SJCRH30 (cell line): ENCODE measurements around the gene ZDHHC8. TPM values are rescaled to one million over a fixed set of nuclear protein-coding genes. Genes with fewer than 3 reads are reported as not detected.

ENCODE experiments used
- DNase-seq, 2 experiments: peaks; one replicate each; pipeline ENCODE4 v3.0.0-alpha.2; 2015 to 2020
- H3K27ac ChIP-seq: fragments of 250-450 bp; sonication (Bioruptor Pico); 2 replicates; pipeline ENCODE4 v1.5.1; 2020; ENCODE audit warnings: mild to moderate bottlenecking, moderate library complexity
- H3K27me3 ChIP-seq: fragments of 250-450 bp; sonication (Bioruptor Pico); 2 replicates; pipeline ENCODE4 v1.5.1; 2020; ENCODE audit warnings: mild to moderate bottlenecking, moderate library complexity
- H3K36me3 ChIP-seq: fragments of 250-450 bp; sonication (Bioruptor Pico); 2 replicates; pipeline ENCODE4 v1.5.1; 2020; ENCODE audit warnings: mild to moderate bottlenecking, moderate library complexity
- H3K4me1 ChIP-seq: fragments of 250-450 bp; sonication (Bioruptor Pico); 2 replicates; pipeline ENCODE4 v1.5.1; 2020; ENCODE audit warnings: mild to moderate bottlenecking, moderate library complexity
- H3K4me3 ChIP-seq: fragments of 250-450 bp; sonication (Bioruptor Pico); 2 replicates; pipeline ENCODE4 v1.5.1; 2020; ENCODE audit warnings: mild to moderate bottlenecking, moderate library complexity
- H3K9me3 ChIP-seq: fragments of 250-450 bp; sonication (Bioruptor Pico); replicated peaks from 2 replicates; pipeline ENCODE4 v1.5.1; 2020; ENCODE audit warnings: mild to moderate bottlenecking, moderate library complexity
- total RNA-seq: library from RNA; depleted of rRNA; stranded (reverse); fragments of >200 nt; shearing (Covaris generic); gene quantifications from 2 replicates; pipeline ENCODE4 v1.2.3, GENCODE V29; 2014

The ZDHHC8 gene
- total RNA-seq, 1 experiment from 2014 or later = 16.4 TPM

DNA sequence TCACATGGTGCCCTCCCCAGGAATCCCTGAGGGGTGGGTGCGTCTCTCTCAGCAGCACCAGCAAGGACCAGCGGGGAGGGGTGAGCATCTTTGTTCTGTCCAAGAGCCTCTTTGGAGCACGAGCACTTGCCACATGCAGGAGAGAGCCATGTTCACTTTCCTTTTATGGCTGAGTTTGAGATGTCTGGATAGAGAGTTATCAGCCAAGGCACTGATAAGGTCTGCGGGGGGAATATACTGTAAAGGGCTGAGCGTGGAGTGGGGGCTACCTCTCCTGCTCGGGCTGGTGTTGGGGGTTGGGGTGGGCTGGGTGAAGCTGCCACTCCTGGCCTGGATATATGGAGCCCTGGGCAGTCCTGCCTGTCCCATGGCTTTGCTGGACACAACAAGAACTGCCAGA lies 54.1 kb downstream of the ZDHHC8 start:
- Histone ChIP-seq H3K9me3 (no peaks in the 10 kb centered on the region), H3K27ac (no peak overlapping the region), H3K4me1 (no peaks in the 10 kb centered on the region), H3K4me3 (no peak overlapping the region), H3K36me3 (no peaks in the 10 kb centered on the region), H3K27me3 (peaks cover 4% of the 10 kb centered on the region)
- DNase-seq = no peak

DNA sequence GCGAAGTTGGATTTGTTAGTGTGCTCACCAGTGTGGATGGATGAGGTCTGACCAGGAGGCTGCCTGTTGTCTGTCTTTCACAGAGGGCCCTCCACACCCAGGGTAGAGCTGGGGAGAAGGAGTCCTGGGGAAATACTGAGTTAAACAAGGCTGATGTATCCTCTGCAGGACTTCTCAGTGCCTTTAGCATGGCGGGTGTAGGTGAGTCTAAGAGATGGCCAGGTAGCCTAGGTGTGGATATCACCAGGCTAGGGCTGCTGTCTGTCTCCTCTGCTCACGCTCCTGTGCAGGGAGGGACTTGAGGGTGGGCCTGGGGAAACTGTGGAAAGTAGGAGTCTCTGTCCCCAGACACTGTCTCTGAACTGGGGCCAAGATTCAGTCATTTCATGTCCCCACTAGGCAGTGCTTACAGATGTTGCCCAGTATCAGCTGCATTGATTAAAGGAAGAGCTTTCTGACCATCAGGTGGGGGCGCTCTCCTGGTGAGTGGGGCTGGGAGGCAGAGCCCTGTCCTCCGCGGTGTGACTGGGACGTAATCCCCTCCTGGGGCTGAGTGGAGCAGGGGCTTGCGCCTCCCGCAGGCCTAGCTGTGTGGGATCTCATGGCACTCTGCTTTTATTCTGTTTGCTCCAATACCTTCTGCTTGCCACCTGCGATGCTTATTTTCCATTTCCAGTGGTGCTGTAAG lies 54.7 kb downstream of the ZDHHC8 start:
- no peaks in the 10 kb centered on the region for H3K4me1 ChIP-seq
- no peak for DNase-seq
- H3K4me3 ChIP-seq = no peak overlapping the region
- H3K27ac ChIP-seq = no peak overlapping the region
- no peaks in the 10 kb centered on the region for H3K9me3 ChIP-seq
- H3K27me3 ChIP-seq = peaks cover 3% of the 10 kb centered on the region; the same call in 1 of the 2 replicates
- H3K36me3 ChIP-seq = no peaks in the 10 kb centered on the region

DNA sequence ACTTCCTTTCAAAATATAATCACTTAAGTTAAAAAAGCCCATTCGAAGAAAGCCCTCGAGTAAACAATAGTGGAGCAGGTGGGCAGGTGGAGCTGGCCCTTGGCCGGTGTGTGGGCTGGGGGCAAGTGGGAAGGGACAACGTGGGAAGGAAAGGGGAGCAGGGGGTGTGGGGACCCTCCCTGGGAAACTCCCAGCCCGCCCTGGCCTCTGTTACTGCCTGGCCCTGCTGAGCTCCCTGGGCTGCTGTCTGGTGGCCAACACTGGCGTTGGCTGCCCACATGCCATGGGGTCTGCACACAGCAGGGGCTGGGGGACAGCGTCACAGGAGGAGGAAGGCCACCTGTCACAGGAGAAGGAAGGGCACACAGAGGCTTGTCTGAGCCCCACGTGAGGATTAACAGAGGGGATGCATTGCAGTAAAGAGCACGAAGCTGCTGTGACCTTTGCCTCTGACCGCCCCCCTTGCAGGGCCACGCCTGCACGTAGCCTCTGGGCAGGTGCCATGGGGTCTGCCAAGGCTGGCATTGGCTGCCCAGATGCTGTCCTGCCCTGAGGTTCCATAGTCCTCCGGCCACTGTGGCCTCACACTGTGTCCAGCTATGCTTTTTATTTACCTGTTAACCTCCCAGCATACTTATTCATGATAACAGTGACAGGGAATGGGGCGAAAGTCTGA lies 55.4 kb downstream of the ZDHHC8 start:
- Histone ChIP-seq H3K4me3 (no peak overlapping the region), H3K9me3 (no peaks in the 10 kb centered on the region), H3K36me3 (no peaks in the 10 kb centered on the region), H3K4me1 (no peaks in the 10 kb centered on the region), H3K27ac (no peak overlapping the region), H3K27me3 (peaks cover 3% of the 10 kb centered on the region; the same call in 1 of the 2 replicates)
- no peak for DNase-seq

DNA sequence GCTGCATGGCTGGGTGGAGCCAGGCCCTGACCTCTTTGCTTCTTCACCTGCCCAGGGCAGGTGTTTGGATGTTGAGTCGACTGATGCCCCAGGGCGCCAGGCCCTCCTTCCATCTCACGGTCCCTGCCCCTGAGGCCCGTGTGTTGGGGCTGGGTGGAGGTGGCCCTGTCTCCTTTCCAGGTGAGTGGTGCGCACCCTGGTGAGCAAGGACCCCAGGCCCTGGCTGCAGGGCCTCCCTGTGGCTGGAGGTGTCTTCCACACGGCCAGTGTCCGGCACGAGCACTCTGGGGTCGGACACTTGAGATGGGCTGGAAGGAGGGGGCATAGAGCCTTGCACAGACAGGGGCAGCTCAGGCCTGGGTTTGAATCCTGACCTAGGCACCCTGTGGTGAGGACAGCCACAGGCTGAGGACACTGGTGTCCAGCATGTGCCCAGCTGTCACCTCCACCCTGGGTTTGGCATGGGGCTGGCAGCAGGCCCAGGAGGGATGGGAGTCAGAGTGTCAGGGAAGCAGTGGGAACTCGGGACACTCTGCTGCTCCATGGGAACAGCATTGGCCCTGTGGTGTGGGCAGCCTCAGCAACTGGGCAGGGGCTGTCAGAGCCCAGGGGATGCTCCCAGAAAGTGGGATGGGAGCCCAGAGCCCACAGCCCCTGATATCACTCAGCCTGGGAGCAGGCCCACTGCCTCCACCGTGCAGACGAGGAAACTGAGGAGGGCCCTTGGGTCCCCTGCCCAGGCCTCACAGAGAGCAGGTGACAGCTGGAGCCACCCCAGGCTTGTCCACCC lies 56.4 kb downstream of the ZDHHC8 start:
- DNase-seq = no peak
- Histone ChIP-seq H3K27me3 (peaks cover 3% of the 10 kb centered on the region), H3K36me3 (no peaks in the 10 kb centered on the region), H3K27ac (no peak overlapping the region), H3K4me1 (no peaks in the 10 kb centered on the region), H3K9me3 (no peaks in the 10 kb centered on the region), H3K4me3 (no peak overlapping the region)

DNA sequence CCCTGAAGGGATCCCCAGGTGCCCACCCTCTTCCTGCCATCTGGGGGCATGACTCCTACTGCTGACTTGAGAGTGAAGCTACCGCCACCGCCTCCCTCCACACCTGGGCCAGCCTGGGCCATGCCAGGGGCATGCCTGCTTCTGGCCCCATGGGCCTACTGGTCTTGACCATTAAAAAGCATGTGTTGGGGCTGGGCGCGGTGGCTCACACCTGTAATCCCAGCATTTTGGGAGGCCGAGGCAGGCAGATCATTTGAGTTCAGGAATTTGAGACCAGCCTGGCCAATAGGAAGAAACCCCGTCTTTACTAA lies 56.9 kb downstream of the ZDHHC8 start:
- Histone ChIP-seq H3K4me3 (no peak overlapping the region), H3K4me1 (no peaks in the 10 kb centered on the region), H3K9me3 (no peaks in the 10 kb centered on the region), H3K36me3 (no peaks in the 10 kb centered on the region), H3K27ac (no peak overlapping the region), H3K27me3 (peaks cover 7% of the 10 kb centered on the region)
- no peak for DNase-seq

DNA sequence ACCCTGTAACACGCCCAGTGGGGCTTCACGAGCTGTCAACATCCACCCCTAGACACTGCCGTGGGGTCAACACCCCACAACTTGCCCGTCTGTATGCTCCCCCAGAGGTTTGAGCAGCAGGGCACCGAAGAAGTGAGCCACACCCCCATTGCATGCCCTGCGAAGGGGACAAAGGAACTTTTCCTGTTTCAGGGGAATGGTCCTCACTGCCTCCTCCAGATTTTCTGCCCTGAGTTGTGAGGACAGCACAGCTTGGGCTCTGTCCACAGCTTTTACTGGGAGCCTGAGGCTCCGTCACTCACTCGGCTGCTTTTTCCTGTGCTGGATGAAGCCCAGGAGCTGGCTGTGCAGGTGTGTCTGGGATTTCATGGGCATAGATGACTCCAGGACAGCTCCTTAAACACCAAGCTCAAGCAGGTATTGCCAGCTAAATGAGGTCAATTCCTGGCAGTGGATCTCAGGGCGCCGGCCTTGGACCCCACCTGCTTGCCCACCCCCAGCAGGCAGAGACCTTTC lies 59.5 kb downstream of the ZDHHC8 start:
- H3K36me3 ChIP-seq = no peaks in the 10 kb centered on the region
- H3K9me3 ChIP-seq = no peaks in the 10 kb centered on the region
- H3K27me3 ChIP-seq = peaks cover 28% of the 10 kb centered on the region
- no peak for DNase-seq
- H3K4me3 ChIP-seq = no peak overlapping the region
- H3K27ac ChIP-seq = no peak overlapping the region
- H3K4me1 ChIP-seq = no peaks in the 10 kb centered on the region

DNA sequence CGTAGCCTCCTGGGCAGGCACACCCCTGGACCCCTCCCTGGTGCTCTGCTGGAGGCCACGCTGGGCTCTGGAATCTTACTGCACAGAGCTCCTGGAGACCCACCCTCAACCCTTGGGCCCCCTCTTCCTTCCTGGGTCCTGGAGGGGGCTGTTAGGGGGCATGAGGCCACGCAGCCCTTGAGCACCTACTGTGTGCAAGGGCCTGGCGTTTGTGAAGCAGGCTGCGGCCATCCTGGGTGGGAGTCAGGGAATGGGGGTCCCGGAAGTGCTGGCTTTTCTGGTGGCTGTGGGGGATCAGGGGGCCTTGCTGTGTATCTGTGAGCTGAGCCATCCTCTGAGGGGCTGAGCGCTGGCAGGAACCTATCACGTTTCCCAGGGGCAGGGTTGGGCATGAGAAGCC lies 60.2 kb downstream of the ZDHHC8 start:
- DNase-seq = no peak
- Histone ChIP-seq H3K4me3 (no peak overlapping the region), H3K27me3 (peaks cover 33% of the 10 kb centered on the region), H3K27ac (no peak overlapping the region), H3K9me3 (no peaks in the 10 kb centered on the region), H3K4me1 (no peaks in the 10 kb centered on the region), H3K36me3 (no peaks in the 10 kb centered on the region)

DNA sequence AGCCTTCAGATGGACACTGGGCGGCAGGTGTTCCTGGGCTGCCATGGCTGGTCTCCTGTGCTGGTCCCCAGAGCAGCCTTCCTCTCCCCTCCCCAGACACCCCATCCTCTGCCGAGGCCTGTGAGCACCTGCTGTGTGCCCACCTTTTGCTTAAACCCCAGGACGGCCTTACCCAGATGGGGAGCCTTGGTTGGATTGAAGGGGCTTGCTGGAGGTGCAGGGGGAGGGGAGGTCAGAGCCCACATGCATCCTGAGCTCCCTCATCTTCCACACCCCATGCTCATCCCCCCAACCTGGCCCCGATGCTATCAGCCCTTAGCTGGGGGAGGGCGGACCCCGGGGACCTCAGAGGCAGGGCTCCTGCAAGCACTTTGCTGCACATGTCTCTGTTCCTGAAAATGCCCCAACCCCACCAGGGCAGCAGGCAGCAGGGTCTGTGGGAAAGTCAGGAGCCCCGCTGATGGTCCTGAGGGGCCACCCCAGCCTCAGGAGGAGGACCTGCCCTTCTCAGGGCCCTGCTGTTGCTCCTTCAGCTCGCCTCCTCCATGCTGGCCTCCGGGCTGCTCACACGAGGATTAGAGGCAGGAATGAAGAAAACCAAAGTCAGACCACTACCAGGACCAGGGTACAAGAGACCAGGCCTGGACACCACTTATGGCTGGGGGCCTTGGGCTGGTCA lies 60.8 kb downstream of the ZDHHC8 start:
- H3K27ac ChIP-seq = no peak overlapping the region
- H3K4me1 ChIP-seq = no peaks in the 10 kb centered on the region
- H3K4me3 ChIP-seq = no peak overlapping the region
- no peak for DNase-seq
- no peaks in the 10 kb centered on the region for H3K9me3 ChIP-seq
- H3K36me3 ChIP-seq = no peaks in the 10 kb centered on the region
- H3K27me3 ChIP-seq = peaks cover 35% of the 10 kb centered on the region

DNA sequence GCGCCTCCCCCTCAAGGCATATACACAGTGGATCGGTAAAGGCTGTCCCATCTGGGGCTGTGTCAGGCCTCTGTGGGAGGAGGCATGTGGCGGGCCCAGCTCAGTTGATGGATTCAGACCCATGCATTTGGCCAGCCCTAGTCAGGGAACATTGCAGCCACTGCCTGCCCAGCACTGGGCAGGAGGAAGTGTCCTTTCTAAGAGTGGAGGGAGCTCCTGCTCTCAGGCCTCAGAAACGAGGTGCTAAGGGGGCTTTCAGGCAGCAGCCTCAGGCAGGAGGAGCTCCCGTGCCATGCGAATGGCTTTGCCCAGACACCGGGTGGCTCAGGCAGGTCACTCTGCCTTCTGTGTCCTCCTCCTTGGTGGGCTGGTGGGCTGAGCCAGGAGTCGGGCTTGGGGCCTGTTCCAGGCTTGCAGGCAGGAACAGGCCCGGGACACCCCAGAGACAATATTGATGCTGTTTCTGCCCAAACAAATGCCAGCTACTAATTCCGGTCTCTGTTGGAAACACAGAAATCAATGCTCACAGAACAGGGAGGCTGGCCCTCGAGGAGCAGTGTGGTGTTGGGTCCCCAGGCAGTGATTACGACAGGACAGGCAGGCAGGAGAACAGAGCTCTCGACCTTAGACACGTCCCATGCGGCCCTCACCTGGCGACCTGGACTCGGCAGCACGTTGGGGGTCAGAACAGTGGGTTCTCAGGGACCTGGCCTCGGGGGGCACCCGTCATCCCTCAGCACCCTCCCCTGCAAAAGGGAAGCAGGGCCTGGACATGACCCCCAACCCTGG lies 61.6 kb downstream of the ZDHHC8 start:
- no peaks in the 10 kb centered on the region for H3K9me3 ChIP-seq
- no peak overlapping the region for H3K4me3 ChIP-seq
- DNase-seq = no peak
- no peak overlapping the region for H3K27ac ChIP-seq
- no peaks in the 10 kb centered on the region for H3K36me3 ChIP-seq
- peaks cover 39% of the 10 kb centered on the region for H3K27me3 ChIP-seq
- H3K4me1 ChIP-seq = no peaks in the 10 kb centered on the region

DNA sequence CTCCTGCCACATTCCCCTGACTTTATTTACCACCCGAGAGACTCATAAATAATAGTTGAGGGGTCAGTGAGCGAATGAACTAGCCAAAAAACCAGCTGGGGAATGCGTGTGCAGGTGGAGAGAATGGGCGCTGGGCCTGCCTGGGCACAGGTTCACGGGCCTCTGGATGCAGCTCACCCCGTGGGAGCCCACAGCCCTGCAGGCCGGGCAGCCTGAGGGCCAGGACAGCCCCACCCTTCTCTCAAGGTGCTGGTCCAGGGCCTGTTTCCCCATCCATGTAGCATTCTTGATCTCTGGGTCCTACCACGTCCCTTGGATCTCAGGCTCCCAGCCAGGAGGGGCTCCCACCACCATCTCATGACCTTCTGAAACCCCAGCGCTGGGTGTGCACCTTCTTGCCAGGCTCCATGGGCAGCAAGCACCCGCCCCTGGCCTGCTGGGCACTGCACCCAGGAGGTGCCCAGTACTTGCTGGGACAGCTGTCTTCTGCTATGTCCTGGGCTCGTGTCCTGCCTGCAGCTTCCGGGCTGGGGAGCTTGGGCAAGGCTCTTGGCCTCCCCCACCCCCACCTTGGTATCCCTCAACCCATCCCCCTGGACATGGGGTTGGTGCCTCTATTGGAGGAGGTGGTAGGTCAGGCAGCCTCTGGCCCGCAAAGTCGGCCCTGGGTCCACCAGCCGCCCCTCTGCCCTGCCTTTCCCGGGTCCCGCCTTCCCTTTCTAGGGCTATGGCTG lies 62.3 kb downstream of the ZDHHC8 start:
- Histone ChIP-seq H3K36me3 (no peaks in the 10 kb centered on the region), H3K4me3 (no peak overlapping the region), H3K4me1 (no peaks in the 10 kb centered on the region), H3K27me3 (peaks cover 41% of the 10 kb centered on the region), H3K9me3 (no peaks in the 10 kb centered on the region), H3K27ac (no peak overlapping the region)
- DNase-seq = no peak

DNA sequence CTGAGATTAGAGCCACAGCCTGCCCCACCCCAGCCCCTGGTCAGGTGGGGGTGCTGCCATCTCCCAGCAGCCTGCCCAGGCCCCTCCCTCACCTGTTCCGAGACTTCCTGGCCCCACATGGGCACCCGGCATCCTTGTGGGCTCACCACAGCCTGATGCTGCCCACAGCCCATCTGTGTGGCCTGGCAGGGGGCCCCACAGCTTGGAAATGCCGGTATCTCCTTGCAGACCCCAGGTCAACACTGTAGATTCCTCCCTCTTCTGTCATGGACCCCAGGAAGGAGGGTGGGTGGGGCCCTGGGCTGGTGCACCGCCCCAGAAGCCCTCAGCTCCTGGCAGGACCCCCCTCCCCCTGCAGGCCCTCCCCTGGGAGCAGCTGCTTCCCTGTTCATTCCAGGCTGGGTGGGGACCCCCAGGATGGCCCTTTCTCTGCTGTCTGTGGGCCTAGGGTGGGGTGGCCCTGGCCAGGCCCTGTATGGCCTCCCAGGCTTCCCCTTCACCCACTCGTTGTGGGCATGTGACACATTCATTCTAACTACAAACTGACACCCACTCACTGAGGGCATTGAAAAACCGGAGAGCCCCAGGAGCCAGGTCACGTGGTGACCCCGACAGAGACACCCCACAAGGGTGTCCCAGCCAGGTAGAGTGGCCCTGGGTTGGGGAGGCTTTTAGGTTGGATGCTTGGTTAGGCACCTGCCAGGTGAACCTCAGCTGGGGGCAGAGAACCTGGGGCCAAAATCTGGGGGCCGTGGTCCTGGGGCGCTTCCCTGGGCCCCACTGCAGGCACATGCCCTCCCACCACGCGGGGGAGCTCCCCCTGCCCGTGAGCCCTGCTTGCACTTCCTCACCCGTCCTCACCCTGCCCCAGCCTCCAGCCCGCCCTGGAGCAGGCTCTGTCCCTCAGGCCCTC lies 63.3 kb downstream of the ZDHHC8 start:
- no peak for DNase-seq
- H3K4me1 ChIP-seq = no peaks in the 10 kb centered on the region
- H3K9me3 ChIP-seq = no peaks in the 10 kb centered on the region
- no peak overlapping the region for H3K4me3 ChIP-seq
- H3K27ac ChIP-seq = no peak overlapping the region
- no peaks in the 10 kb centered on the region for H3K36me3 ChIP-seq
- H3K27me3 ChIP-seq = peaks cover 50% of the 10 kb centered on the region

DNA sequence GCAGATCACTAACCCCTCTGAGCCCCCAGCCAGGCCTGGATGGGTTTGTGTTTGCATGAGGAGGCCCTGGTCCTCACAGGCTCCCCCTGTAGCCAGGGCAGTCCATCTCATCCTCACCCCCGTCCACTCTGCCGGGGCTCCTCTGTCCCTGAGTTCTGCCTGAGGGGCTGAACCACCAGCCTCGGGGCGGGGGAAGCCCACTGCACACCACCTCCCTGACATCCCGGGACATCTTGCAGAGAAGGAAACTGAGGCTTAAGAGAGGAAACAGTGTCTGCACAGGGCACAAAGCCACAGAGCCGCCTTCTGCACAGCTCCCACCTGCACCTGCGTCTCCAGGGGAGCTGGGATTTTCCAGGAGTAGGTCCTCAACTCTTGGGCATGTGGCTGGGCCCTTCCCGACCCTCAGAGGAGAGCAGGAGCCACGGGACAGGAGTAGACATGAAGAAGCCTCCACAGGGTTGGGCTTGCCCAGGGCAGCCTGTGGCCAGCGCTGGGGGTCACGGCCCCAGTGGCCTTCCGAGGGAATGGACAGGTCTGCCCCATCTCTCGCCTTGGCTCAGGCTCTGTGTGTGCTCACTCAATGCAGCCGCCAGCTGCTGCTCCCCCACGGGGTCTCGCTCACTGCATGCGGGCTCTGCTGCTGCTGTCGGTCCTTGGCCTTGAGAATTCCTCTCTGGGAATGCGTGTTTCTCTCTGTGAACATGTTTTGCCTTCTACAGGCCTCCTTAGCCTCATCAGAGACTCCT lies 64.7 kb downstream of the ZDHHC8 start:
- no peak overlapping the region for H3K27ac ChIP-seq
- no peaks in the 10 kb centered on the region for H3K36me3 ChIP-seq
- no peak overlapping the region for H3K4me3 ChIP-seq
- no peaks in the 10 kb centered on the region for H3K4me1 ChIP-seq
- no peaks in the 10 kb centered on the region for H3K9me3 ChIP-seq
- H3K27me3 ChIP-seq = peaks cover 56% of the 10 kb centered on the region
- no peak for DNase-seq
